Liver (tissue), 10 donors: ENCODE data around the gene SYNJ2. TPM values are rescaled to one million over a fixed set of nuclear protein-coding genes. Genes with fewer than 3 reads are reported as not detected.

ENCODE experiments used
- DNase-seq: peaks from one replicate; pipeline ENCODE4 v3.0.0-alpha.2; 2017; ENCODE audit warnings: low spot score
- H3K27ac ChIP-seq, 2 donors: one replicate each; pipeline ENCODE4 v1.7.0; 2013; ENCODE audit warnings: inconsistent platforms in 2 of 2, low read length in 2 of 2, control low read depth in 1 of 2, low read depth in 1 of 2, mild to moderate bottlenecking in 1 of 2
- H3K27me3 ChIP-seq, 4 donors: one replicate each; pipeline versions ENCODE4 v1.6.1 to v1.7.0; 2013; ENCODE audit warnings: low read length in 3 of 4, inconsistent platforms in 1 of 4, mild to moderate bottlenecking in 1 of 4, moderate library complexity in 1 of 4; ENCODE audit not compliant: control insufficient read depth in 4 of 4, insufficient read depth in 4 of 4
- H3K36me3 ChIP-seq, 4 donors: one replicate each; pipeline versions ENCODE4 v1.6.1 to v1.7.0; 2013; ENCODE audit warnings: low read length in 3 of 4, mild to moderate bottlenecking in 3 of 4, low read depth in 1 of 4, moderate library complexity in 1 of 4; ENCODE audit not compliant: control insufficient read depth in 4 of 4, insufficient read depth in 3 of 4
- H3K4me1 ChIP-seq, 4 donors: one replicate each; pipeline versions ENCODE4 v1.6.1 to v1.7.0; 2013; ENCODE audit warnings: low read length in 3 of 4, mild to moderate bottlenecking in 3 of 4, moderate library complexity in 1 of 4; ENCODE audit not compliant: control insufficient read depth in 4 of 4, insufficient read depth in 4 of 4
- H3K4me3 ChIP-seq, 3 donors: one replicate each; pipeline versions ENCODE4 v1.6.1 to v1.7.0; 2013; ENCODE audit warnings: low read length in 3 of 3, control low read depth in 1 of 3, low read depth in 1 of 3, mild to moderate bottlenecking in 1 of 3
- H3K9ac ChIP-seq, 2 donors: one replicate each; pipeline ENCODE4 v1.7.0; 2013; ENCODE audit warnings: low read length in 2 of 2, mild to moderate bottlenecking in 2 of 2, moderate library complexity in 2 of 2, control low read depth in 1 of 2, low read depth in 1 of 2
- H3K9me3 ChIP-seq, 4 donors: one replicate each; pipeline versions ENCODE4 v1.6.1 to v1.7.0; 2013; ENCODE audit warnings: low read length in 3 of 4; ENCODE audit not compliant: control insufficient read depth in 4 of 4
- ATF3 ChIP-seq: IDR thresholded peaks from 2 replicates; pipeline ENCODE4 v1.6.1; 2016; ENCODE audit warnings: antibody characterized with exemption
- EGR1 ChIP-seq, 2 donors: IDR thresholded peaks; 2 replicates each; pipeline ENCODE4 v1.6.1; 2016 to 2018; ENCODE audit warnings: antibody characterized with exemption in 2 of 2, low read depth in 2 of 2
- FOXA1 ChIP-seq: IDR thresholded peaks from 2 replicates; pipeline ENCODE4 v1.6.1; 2016; ENCODE audit warnings: antibody characterized with exemption
- FOXA2 ChIP-seq: IDR thresholded peaks from 2 replicates; pipeline ENCODE4 v1.6.1; 2016; ENCODE audit warnings: antibody characterized with exemption
- GABPA ChIP-seq, 2 donors: IDR thresholded peaks in 1 of 2; conservative IDR thresholded peaks in 1 of 2; 2 replicates each; pipeline ENCODE4 v1.6.1; 2016; ENCODE audit warnings: antibody characterized with exemption in 2 of 2, mild to moderate bottlenecking in 1 of 2, moderate library complexity in 1 of 2
- HNF4A ChIP-seq, 2 donors: conservative IDR thresholded peaks; 2 replicates each; pipeline ENCODE4 v1.6.1; 2016; ENCODE audit warnings: antibody characterized with exemption in 2 of 2, mild to moderate bottlenecking in 2 of 2
- HNF4G ChIP-seq: IDR thresholded peaks from 2 replicates; pipeline ENCODE4 v1.6.1; 2016; ENCODE audit warnings: antibody characterized with exemption
- JUND ChIP-seq, 2 donors: IDR thresholded peaks; 2 replicates each; pipeline ENCODE4 v1.6.1; 2016; ENCODE audit warnings: antibody characterized with exemption in 2 of 2
- MAX ChIP-seq: IDR thresholded peaks from 2 replicates; pipeline ENCODE4 v1.6.1; 2016; ENCODE audit warnings: antibody characterized with exemption
- RAD21 ChIP-seq, 2 donors: IDR thresholded peaks; 2 replicates each; pipeline ENCODE4 v1.6.1; 2016; ENCODE audit warnings: antibody characterized with exemption in 2 of 2, mild to moderate bottlenecking in 2 of 2
- REST ChIP-seq: IDR thresholded peaks from 2 replicates; pipeline ENCODE4 v1.6.1; 2016; ENCODE audit warnings: antibody characterized with exemption, mild to moderate bottlenecking
- RXRA ChIP-seq, 2 donors: IDR thresholded peaks; 2 replicates each; pipeline ENCODE4 v1.6.1; 2017 to 2018; ENCODE audit warnings: antibody characterized with exemption in 2 of 2, mild to moderate bottlenecking in 1 of 2
- SP1 ChIP-seq: IDR thresholded peaks from 2 replicates; pipeline ENCODE4 v1.6.1; 2018; ENCODE audit warnings: antibody characterized with exemption, mild to moderate bottlenecking
- TAF1 ChIP-seq: conservative IDR thresholded peaks from 2 replicates; pipeline ENCODE4 v1.6.1; 2016; ENCODE audit warnings: antibody characterized with exemption, mild to moderate bottlenecking
- YY1 ChIP-seq: IDR thresholded peaks from 2 replicates; pipeline ENCODE4 v1.6.1; 2016; ENCODE audit warnings: antibody characterized with exemption, mild to moderate bottlenecking
- ZBTB33 ChIP-seq: IDR thresholded peaks from 2 replicates; pipeline ENCODE4 v1.6.1; 2016; ENCODE audit warnings: antibody characterized with exemption
- WGBS: extraction: QIAGEN DNeasy Blood & Tissue Kit; methylation state at CpG from one replicate; pipeline ENCODE4 v1.1.7; 2013; 5-methylcytosine and 5-hydroxymethylcytosine counted together
- polyA plus RNA-seq, 2 donors: library from polyadenylated mRNA; stranded (reverse) in 1 of 2; unstranded in 1 of 2; fragments of 200-250 nt in 1 of 2; fragments of >200 nt in 1 of 2; fragmentation: Nextera tagmentation in 1 of 2; extraction: Ambion mirVana in 1 of 2; gene quantifications; one replicate each; pipeline versions ENCODE4 v1.2.1 to v1.2.3, GENCODE V29; 2013 to 2015
- small RNA-seq: library from RNA; depleted of rRNA; stranded (forward); fragments of <200 nt; gene quantifications from one replicate; pipeline ENCODE3, GENCODE V24; 2014
- total RNA-seq, 2 donors: library from RNA; depleted of rRNA; stranded (reverse); fragments of >200 nt; gene quantifications; one replicate each; pipeline ENCODE4 v1.2.3, GENCODE V29; 2014
- donor health status: healthy.
- donor health status: healthy.
- donor health status: healthy.
- donor health status: healthy.
- donor health status: healthy.

The SYNJ2 gene
- total and polyA plus RNA-seq, 4 donors: 2.4 to 8.9 (median 3.2) TPM

- Histone ChIP-seq H3K36me3 (peaks cover 0 to 4% (median under 1%) of the 10 kb centered on the region in 4 donors), H3K4me1 (no peaks in the 10 kb centered on the region), H3K9me3 (no peaks in the 10 kb centered on the region), H3K4me3 (no peak overlapping the region), H3K27ac (peak overlapping the region; percentile 65 to 72), H3K9ac (no peak overlapping the region), H3K27me3 (no peaks in the 10 kb centered on the region)
- TF ChIP-seq HNF4G (no peak), FOXA2 (peak; percentile 99), EGR1 (IDR thresholded peaks at IDR 0.05; ENCODE audit: low read depth in 2 of 2) (no peak), JUND (IDR thresholded peaks at IDR 0.05) (peak in 1 of 2 donors; percentile 63), ZBTB33 (no peak), RAD21 (IDR thresholded peaks at IDR 0.05) (peak; percentile 30 to 43), SP1 (peak; percentile 39), HNF4A (conservative IDR thresholded peaks at IDR 0.05) (peak in 1 of 2 donors; percentile 46), FOXA1 (peak; percentile 98), RXRA (IDR thresholded peaks at IDR 0.05) (peak; percentile 13 to 62)
- peak; percentile 47 for DNase-seq
Measured at GRCh38 chr6:158142789-158143188, 161.1 kb downstream of the SYNJ2 start.

GRCh38 chr6:158143700-158144099, 162.0 kb downstream of the SYNJ2 start:
- no peak for TF ChIP-seq ZBTB33
- no peak for TF ChIP-seq FOXA1
- TF ChIP-seq HNF4A (conservative IDR thresholded peaks at IDR 0.05): peak in 1 of 2 donors; percentile 45
- TF ChIP-seq REST: no peak
- no peak for TF ChIP-seq FOXA2
- no peak for TF ChIP-seq MAX
- no peak for TF ChIP-seq ATF3
- no peak for TF ChIP-seq YY1
- no peak for TF ChIP-seq HNF4G
- TF ChIP-seq RAD21 (IDR thresholded peaks at IDR 0.05): peak; percentile 31 to 66
- no peak for TF ChIP-seq GABPA (IDR thresholded peaks at IDR 0.05 in 1 of 2, conservative IDR thresholded peaks at IDR 0.05 in 1 of 2)
- no peak for TF ChIP-seq TAF1
- Histone ChIP-seq H3K4me3 (no peak overlapping the region), H3K27ac (no peak overlapping the region), H3K9me3 (no peaks in the 10 kb centered on the region), H3K4me1 (no peaks in the 10 kb centered on the region), H3K27me3 (no peaks in the 10 kb centered on the region), H3K36me3 (peaks cover 0 to 4% (median under 1%) of the 10 kb centered on the region in 4 donors), H3K9ac (no peak overlapping the region)
- no peak for DNase-seq
- 35% methylated on average over 1 of the region's 1 CpG for WGBS

Small RNAs within 50 kb of the gene (small RNA-seq; reads per million reads assigned to genes)
- gene RNU6-786P: not detected

Other genes starting within 250 kb of the SYNJ2 start
- 10 to 100 TPM; 20.0 to 31.0 TPM for gene SNX9, start 158.6 kb upstream of the SYNJ2 start, total RNA-seq
- 10 to 100 TPM; 16.4 to 24.6 TPM for gene SNX9, start 158.6 kb upstream of the SYNJ2 start, polyA plus RNA-seq
- 1 to 10 TPM; 2.6 to 4.4 TPM for gene SERAC1, start 186.4 kb downstream of the SYNJ2 start, total RNA-seq
- gene SERAC1, start 186.4 kb downstream of the SYNJ2 start, polyA plus RNA-seq: 1 to 10 TPM; 2.0 to 2.1 TPM
- gene GTF2H5, start 186.5 kb downstream of the SYNJ2 start, total RNA-seq: 1 to 10 TPM; 1.5 TPM
- 10 to 100 TPM in 1 of 2 donors, 1 to 10 TPM in 1; 5.4 to 17.3 TPM for gene GTF2H5, start 186.5 kb downstream of the SYNJ2 start, polyA plus RNA-seq